GM19099 (cell line): ENCODE results near the gene TET1.

Experiments used
- POLR2A ChIP-seq: IDR thresholded peaks from 3 replicates; pipeline ENCODE4 v1.6.1; 2011; ENCODE audit warnings: low read depth; ENCODE audit not compliant: insufficient read length; ENCODE audit errors: extremely low read depth

TET1 gene

DNA sequence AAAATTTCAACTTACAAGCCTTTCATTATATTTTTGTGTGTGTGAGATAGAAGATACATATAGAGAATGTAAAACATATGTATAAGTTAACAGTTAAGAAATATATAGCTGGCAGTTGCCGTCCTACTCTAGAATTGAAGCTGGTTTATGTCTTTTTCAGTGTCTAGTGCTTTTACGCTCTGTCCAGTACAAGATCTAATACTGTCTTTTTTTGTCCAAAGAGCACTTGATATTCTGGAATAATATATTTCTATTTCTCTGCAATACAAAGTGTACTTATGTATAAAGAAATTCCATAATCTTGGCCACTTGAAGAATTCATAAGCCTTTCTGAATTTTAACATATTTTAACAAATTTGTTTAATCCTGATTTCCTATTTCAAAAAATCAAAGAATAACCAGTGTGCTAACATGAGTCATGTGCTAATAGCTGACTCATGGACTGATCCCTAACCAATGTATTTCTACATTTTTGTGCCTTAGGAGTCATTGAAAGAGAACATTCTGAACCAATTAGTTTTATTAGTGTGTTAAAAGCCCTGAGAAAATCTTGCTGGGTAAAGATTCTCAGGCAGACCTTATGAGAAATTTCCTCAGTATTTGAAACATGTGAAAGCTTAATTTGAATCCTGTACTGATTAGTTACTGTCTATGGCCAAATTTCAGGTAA is 87.7 kb downstream of the TET1 start:
- no peak for TF ChIP-seq POLR2A

DNA sequence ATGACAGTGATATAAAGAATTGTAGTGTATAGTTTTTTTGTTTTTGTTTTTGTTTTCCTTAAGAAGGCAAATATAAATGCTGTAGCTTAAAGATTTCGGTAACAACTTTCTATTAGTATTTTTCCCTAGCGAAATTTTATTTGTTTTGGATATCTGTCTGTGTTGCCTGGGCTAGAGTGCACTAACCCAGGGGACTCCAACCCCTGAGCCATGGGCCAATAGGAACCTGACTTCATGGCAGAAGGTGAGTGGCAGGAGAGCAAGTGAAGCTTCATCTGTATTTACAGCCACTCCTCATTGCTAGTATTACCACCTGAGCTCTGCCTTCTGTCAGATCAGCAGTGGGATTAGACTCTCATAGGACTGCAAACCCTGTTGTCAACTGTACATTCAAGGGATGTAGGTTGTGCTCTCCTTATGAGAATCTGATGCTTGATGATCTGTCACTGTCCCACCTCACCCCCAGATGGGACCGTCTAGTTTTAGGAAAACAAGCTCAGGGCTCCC is 95.5 kb downstream of the TET1 start:
- no peak for TF ChIP-seq POLR2A

DNA sequence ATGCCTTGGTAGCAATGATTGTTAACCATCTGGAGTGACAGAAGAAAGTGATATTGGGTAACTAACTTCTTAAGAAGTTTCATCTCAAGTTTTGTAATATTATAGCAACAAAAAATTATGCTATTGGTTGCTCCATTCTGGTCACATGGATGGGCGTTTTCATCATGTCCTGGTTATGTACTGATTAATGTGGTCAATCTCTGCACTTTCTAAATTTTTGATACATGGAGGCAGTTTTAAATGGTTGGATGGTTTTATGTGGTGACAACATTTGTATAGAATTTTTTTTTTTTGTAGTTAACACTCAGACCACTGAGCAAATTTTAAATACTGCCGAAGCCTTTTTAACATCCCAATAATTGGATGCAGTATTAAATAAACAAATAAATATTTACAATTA is 105.7 kb downstream of the TET1 start:
- TF ChIP-seq POLR2A, result no peak

DNA sequence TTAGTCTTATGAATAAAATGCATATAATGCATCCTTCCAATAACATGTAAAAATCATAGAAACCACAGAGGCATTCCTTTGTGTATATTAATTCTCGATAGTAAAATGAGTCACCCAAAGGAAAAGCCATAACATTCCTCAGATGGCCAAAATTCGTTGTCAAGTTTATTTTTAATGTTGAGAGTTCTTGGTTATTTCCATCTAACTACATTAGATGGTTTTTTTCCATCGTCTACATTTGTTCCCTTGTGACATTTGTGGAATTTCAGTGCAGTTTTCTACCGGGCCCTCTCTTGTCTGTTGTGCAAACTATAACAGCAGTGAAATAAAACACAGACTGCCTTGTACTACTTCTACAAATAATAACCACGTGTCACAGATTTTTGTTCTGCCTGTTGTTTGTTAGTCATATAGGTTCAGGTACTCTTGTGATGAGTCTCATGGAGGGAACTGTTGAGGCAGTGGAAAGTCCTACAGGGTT is 106.2 kb downstream of the TET1 start:
- no peak for TF ChIP-seq POLR2A

DNA sequence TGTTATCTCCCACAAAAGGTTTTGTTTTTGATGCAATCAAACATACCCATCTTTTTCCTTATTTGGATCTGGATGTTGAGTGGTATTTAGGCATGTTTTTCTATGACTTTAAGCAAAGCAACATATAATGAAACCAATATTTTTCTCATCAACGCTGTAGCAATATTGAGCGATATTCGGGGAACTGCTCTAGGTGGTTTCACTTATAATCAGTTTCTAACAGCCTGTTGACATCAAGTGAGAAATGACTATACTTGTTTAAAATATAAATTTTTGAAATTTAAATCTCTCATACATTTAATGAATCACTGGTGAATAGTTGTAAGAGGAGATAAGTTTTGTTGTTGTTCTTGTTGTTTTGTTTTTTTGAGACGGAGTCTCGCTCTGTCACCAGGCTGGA is 108.1 kb downstream of the TET1 start:
- no peak for TF ChIP-seq POLR2A

DNA sequence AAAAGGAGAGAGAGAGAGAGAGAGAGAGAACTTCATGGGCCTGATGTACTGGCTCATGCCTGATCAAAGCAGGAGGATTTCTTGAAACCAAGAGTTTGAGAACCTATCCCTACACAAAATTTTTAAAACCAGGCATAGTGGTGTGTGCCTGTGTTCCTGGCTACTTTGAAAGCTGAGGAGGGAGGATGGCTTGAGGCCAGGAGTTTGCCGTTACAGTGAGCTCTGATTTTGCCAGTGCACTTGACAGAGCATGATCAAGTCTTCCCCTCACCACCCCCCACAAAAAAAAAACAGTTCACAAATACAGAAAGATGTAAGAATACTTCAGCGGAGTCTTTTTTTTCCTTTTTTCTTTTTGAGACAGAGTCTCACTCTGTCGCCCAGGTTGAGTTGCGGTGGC is 108.8 kb downstream of the TET1 start:
- no peak for TF ChIP-seq POLR2A

DNA sequence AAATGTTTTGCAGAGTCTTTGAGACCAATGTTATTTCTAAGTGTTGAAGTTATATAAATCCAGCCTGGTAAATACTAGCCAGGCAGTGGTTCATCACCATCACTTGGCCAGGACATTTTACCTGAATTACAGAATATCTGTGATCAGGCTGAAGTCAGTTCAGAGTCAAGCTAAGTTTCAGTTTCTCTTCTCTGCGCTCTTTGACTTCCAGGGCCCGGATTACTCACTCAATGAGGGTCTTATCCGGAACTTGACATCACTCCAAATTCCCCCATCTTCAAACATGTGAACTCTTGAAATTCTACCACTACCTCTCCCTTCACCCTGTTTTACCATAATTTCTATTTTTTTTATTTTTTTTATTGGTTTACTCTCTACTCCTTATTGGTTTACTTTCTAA is 124.3 kb downstream of the TET1 start:
- no peak for TF ChIP-seq POLR2A

DNA sequence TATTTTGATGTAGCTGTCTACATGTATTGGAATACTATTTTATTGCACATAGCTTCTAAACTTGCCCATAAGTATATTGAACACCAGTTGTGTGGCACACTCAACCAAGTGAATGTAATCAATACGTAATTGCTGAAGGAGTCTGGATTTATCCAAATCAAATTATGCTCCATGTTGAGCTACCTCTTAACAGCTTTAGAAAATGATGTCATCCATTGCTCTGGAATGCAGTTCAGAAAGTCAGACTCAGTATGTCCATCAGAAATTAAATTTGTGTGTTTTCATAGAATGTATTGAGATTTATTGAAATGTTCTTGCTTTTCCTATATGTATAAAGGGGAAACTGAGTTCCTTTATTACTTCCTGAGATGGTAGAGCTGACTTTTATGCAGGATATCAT is 135.9 kb downstream of the TET1 start:
- no peak for TF ChIP-seq POLR2A

DNA sequence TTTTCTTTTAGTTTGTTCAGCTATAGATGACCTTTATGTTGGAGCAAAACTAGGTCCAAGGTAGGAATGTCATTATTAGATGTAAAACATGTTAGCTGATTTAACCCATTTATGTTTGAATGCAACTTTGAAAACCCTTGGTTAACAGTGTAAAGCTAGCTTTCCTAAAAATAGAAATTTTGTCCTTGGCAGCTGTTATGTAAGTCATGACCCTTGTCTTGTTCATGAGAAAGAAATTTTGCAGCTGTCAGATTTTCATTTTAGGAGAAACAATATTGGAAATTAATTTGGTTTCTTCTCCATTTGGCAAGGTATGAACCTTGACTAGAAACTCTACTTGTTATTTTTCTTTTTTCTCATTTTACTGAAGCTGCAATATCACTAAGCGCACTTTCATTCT is 137.0 kb downstream of the TET1 start:
- TF ChIP-seq POLR2A, result no peak

DNA sequence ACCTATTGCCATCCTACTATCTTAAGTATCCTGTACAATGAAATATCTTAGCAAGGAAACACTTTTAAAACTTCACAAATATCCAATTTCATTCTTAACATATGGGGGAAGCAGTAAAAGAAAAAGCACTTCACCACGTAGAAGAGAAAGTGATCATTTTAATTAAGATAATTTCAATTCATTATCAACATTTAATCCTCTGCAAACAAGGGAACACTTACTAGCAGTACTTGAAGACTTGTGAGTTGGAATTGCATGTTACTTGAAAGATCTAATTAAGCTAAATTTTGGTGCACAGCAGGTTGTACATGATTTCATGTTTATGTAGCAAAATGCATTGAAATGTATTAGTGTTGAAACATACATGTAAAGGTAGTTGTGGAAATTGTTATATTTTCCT is 140.1 kb downstream of the TET1 start:
- TF ChIP-seq POLR2A, result no peak

DNA sequence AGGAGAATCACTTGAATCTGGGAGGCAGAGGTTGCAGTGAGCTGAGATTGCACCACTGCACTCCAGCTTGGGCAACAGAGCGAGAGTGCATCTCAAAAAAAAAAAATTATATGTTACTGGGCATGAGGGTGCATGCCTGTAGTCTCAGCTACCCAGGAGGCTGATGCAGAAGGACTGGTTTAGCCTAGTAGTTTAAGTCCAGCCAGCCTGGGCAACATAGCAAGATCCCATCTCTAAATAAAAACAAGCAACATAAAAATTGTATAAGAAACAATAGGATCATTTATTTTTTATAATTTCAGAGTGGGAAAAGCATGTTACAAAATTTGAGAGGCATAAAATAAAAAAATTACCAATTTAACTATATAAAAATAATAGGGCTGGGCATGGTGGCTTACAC is 145.4 kb downstream of the TET1 start:
- TF ChIP-seq POLR2A, result no peak

DNA sequence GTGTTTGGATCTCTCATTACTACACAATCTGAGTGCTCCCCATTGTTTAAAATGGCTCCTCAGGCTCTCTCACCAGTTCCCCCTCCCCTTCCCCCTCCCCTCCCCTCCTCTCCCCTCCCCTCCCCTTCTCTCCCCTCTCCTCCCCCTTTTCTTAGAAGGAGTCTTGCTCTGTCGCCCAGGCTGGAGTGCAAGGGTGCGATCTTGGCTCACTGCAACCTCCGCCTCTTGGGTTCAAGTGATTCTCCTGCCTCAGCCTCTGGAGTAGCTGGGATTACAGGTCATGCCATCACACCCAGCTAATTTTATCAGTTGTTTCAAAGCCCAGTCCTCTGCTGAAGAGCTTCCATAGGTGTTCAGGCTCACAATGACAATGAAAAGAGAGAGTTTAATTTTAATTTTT is 157.3 kb downstream of the TET1 start:
- TF ChIP-seq POLR2A, result no peak

DNA sequence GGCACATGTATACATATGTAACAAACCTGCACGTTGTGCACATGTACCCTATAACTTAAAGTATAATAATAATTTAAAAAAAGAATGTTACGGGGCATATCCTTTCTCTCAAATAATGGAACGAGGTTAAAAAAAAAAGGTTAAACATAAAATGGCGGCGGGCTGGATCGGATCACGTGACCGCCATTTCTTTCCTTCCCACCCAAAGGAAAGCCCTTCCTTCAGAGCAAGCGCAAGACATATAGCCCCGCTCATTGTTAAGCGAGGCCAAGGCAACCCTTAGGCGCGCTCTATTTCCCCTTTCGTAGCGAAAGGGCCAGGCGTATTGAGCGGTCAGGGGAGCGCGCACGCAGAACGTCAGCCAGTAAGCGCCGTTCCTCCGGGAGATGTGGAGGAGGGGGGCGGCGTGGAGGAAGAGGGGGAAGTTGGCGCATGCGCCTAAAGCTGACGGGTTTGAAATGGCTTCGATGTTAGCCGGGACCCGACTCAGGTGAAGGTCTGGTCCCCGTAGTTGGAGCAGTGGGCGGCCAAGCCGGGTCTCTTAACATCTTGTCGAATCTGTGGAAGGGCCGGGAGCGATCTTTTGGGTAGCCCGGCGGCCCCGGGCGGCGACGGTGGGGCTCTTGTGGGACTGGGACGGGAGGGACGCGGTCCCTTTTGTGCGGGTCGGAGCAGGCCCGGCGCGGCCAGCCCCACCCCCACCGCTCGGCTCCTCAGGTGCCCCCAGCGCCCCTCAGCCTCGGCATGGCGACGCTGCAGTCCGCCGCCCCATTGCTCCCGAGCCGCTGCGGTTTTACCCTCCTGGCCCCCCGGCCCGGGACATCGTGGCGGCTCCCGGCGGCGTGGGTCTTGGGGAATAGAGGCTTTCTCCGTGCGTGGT is 160.9 kb downstream of the TET1 start, which contains the start of gene CCAR1:
Gene CCAR1 (plus strand): TSS at position 447 of the 880 bp plus-strand sequence. CDS start 1,266 bp downstream, outside the sequence.
- peak; percentile 82 for TF ChIP-seq POLR2A

DNA sequence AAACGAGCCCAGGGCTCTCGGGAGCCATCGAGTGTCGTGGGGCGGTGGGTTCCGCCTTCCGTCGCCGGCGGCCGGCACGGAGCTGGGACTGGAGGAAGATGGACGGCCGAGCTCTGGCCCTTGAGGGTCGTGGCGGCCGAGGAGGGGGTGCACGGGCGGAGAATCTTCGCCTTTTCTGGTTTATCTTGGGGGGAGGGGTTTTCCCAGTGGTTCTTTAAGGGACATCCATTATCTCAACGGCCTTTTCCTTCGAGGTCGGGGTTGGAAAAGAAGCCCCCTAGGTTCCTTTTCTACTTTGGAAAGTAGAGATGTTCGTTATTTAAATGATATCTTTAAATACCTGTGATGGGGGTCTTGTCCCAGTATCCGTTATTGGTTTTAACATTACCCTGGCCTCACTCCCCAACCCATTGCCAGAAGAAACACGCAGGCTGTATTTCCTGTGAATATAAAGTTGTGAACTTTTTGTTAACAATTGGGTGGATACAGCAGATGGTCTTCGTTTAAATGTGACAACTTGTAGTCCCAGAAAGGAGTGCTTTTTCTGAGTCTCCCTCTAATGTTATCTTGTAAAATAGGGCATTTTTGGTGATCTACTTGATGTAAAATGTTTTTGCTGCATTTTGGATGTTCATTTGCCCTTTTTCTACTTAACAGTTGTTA is 161.7 kb downstream of the TET1 start:
- TF ChIP-seq POLR2A, result no peak

DNA sequence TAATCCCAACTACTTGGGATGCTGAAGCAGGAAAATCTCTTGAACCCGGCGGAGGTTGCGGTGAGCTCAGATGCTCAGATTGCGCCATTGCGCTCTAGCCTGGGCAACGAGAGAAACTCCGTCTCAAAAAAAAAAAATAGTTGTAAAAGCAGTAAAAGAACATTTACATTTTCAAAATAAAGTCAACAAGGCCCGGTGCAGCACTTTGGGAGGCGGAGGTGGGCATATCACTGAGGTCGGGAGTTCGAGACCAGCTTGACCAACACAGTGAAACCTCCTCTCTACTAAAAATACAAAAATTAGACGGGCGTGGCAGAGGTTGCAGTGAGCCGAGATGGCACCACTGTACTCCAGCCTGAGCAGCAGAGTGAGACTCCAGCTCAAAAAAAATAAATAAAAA is 164.9 kb downstream of the TET1 start:
- TF ChIP-seq POLR2A, result no peak

DNA sequence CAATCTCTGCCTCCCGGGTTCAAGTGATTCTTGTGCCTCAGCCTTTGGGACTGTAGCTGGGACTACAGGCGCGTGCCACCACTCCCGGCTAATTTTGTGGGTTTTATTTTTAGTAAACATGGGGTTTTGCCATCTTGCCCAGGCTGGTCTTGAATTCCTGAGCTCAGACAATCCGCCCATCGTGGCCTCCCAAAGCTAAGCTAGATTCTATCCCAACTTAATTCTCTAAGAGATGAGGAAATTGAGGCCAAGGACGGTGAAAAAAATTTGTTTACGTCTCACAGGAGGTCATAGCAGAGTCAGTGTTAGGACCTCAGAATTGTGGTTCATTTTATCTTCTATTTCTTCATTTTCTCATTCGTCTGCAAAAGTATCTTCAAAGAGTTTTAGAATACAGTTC is 167.0 kb downstream of the TET1 start:
- TF ChIP-seq POLR2A, result no peak

DNA sequence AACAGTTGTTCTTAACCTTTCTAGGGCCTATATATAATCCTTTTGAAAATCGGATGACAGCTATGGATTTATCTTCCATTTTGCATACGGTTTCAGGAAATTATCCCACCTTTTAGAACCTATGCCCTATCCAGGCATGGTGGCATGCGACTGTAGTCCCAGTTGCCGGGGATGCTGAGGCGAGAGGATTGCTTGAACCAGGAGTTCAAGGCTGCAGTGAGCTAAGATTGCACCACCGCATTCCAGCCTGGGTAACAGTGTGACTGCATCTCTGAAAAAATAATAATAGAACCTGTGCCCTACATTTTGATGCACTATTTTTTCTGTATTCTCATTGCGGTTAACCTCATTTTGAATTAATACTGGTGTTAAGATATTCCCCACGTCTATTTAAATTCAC is 172.5 kb downstream of the TET1 start:
- TF ChIP-seq POLR2A, result no peak
